ENCODE measurements around the gene KCNT1.

DNA sequence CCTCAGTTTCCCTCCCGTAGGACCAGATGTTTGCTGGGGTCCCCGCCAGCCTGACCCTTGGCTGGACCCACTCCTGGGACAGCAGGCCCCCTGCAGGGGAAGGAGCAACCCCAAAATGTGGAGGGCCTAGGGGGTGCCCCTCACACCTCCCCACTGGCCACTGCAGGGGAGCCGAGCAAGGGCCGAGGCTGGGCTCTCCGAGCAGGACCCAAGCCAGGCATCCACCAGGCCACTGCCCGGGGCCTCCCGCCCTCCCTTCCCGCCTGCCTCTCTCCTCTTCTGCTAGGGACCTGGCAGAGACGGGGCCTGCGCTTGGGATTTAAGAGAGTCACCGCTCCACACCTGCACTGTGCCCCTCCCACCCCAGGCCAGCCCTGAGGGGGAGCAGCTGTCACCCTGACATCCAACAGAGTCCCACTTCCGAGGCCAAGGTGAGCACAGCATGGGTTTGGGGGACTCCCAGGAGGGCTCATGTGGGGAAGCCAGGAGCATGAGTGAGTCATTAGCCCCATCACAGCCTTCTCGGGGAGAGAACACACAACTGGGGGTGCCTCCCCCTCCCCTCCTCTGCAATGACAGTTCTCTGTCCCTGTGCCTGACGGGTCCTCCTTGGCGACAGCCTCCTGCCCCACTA, 18.5 kb upstream of the KCNT1 start:
- TF ChIP-seq GATA2 (IDR thresholded peaks at IDR 0.05; ENCODE audit: low read depth, low read length): no peak
- TF ChIP-seq GATA3 (IDR thresholded peaks at IDR 0.05; ENCODE audit: low read depth, low read length): no peak
